ENCODE results near the gene MRPL27.

DNA sequence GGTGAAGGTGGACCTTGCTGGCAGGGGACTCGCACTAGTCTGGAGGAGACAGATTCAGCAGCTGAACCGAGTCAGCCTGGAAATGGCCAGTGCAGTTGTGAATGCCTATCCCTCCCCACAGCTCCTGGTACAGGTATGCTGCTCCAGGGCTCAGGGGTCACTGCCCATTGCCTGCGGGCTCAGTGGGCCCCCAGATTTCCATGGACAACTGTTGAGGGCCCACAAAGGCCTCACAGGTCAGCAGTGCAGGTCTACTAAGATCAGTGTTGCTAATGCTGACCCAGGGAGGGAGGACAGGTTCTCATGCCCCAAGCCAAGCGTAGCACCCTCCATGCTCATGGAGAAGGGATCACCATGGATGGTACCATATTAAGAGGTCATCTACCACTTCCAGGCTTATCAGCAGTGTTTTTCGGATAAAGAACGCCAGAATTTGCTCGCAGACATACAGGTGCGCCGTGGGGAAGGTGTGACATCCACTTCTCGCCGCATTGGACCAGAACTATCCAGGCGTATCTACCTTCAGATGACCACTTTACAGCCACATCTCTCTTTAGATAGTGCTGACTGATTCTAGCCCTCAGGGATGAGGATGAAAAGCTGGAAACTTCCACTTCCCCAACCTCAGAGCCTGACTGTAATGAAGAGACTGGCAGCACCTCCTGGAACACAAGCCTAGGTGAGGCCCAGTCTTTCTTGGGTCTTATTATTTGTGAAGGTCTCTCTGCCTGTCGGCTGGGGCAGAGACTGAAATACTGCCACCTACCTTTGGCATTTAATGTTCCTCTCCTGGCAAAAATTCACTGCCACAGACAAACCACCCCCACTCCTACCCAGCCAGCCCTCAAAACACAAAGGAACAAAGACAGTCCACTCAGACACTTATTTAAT is 7.6 kb upstream of the MRPL27 start:
- TF ChIP-seq, protein P1, sequence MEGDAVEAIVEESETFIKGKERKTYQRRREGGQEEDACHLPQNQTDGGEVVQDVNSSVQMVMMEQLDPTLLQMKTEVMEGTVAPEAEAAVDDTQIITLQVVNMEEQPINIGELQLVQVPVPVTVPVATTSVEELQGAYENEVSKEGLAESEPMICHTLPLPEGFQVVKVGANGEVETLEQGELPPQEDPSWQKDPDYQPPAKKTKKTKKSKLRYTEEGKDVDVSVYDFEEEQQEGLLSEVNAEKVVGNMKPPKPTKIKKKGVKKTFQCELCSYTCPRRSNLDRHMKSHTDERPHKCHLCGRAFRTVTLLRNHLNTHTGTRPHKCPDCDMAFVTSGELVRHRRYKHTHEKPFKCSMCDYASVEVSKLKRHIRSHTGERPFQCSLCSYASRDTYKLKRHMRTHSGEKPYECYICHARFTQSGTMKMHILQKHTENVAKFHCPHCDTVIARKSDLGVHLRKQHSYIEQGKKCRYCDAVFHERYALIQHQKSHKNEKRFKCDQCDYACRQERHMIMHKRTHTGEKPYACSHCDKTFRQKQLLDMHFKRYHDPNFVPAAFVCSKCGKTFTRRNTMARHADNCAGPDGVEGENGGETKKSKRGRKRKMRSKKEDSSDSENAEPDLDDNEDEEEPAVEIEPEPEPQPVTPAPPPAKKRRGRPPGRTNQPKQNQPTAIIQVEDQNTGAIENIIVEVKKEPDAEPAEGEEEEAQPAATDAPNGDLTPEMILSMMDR (conservative IDR thresholded peaks at IDR 0.05 in 1 of 2, IDR thresholded peaks at IDR 0.05 in 1 of 2; ENCODE audit: extremely low read depth in 1 of 2, insufficient read depth in 1 of 2, low read depth in 1 of 2, low read length in 2 of 2), result peak; percentile 4 to 28
- no peak for TF ChIP-seq EZH2 (IDR thresholded peaks at IDR 0.05; ENCODE audit: borderline replicate concordance, low read length)

Measured in mammary epithelial cell (primary cell).